ENCODE measurements around the gene CACNG6. TPM values are rescaled to one million over a fixed set of nuclear protein-coding genes. Genes with fewer than 3 reads are reported as not detected.

Gene CACNG6
- total and polyA plus RNA-seq, 2 donors (not counting 1 experiment from before 2014, with no cell fraction given) = under 0.01 TPM; not detected in 1

GRCh38 chr19:54047616-54048015 lies 56.2 kb downstream of the CACNG6 start:
- Histone ChIP-seq H3K4me2 (ENCODE audit: extremely low read depth, insufficient read depth, low read length) (no peak overlapping the region), H3K9ac (ENCODE audit: insufficient read depth, low read length) (no peak overlapping the region), H3K9me3 (ENCODE audit: control insufficient read depth, insufficient read depth, low read depth, low read length) (no peaks in the 10 kb centered on the region), H3K79me2 (ENCODE audit: control insufficient read depth, insufficient read depth, low read length) (no peaks in the 10 kb centered on the region), H4K20me1 (ENCODE audit: control insufficient read depth, extremely low read depth, insufficient read depth, low read length) (no peaks in the 10 kb centered on the region), H3K27me3 (ENCODE audit: control insufficient read depth, insufficient read depth, low read length) (no peaks in the 10 kb centered on the region), H3K4me1 (ENCODE audit: control insufficient read depth, extremely low read depth, insufficient read depth, low read length) (no peaks in the 10 kb centered on the region), H2AFZ (ENCODE audit: low read length) (no peak overlapping the region), H3K27ac (ENCODE audit: insufficient read depth, low read length) (no peak overlapping the region), H3K36me3 (ENCODE audit: control insufficient read depth, insufficient read depth, low read length) (no peaks in the 10 kb centered on the region), H3K4me3 (replicated peaks in 1 of 4; ENCODE audit: control extremely low read depth in 1 of 4, insufficient read depth in 1 of 4, low read depth in 3 of 4, low read length in 4 of 4) (no peak overlapping the region)
- TF ChIP-seq, protein P1, sequence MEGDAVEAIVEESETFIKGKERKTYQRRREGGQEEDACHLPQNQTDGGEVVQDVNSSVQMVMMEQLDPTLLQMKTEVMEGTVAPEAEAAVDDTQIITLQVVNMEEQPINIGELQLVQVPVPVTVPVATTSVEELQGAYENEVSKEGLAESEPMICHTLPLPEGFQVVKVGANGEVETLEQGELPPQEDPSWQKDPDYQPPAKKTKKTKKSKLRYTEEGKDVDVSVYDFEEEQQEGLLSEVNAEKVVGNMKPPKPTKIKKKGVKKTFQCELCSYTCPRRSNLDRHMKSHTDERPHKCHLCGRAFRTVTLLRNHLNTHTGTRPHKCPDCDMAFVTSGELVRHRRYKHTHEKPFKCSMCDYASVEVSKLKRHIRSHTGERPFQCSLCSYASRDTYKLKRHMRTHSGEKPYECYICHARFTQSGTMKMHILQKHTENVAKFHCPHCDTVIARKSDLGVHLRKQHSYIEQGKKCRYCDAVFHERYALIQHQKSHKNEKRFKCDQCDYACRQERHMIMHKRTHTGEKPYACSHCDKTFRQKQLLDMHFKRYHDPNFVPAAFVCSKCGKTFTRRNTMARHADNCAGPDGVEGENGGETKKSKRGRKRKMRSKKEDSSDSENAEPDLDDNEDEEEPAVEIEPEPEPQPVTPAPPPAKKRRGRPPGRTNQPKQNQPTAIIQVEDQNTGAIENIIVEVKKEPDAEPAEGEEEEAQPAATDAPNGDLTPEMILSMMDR (conservative IDR thresholded peaks at IDR 0.05 in 1 of 2, IDR thresholded peaks at IDR 0.05 in 1 of 2; ENCODE audit: low read depth in 1 of 2, low read length in 2 of 2) = no peak
- TF ChIP-seq EZH2 (IDR thresholded peaks at IDR 0.05; ENCODE audit: low read length, missing control alignments) = no peak
- DNase-seq (ENCODE audit: low read depth in 2 of 2) = no peak

Other genes with a start within 250 kb of the CACNG6 start
- under 0.01 TPM in 1 of 2 replicates, not detected in the other for gene NLRP12, start 167.3 kb upstream of the CACNG6 start, total RNA-seq
- gene NLRP12, start 167.3 kb upstream of the CACNG6 start, polyA plus RNA-seq = not detected in 2 replicates
- gene MYADM, start 123.8 kb upstream of the CACNG6 start, total RNA-seq = 3.1 and 9.1 TPM in 2 replicates
- gene MYADM, start 123.8 kb upstream of the CACNG6 start, polyA plus RNA-seq = 46.0 and 51.5 TPM in 2 replicates
- gene PRKCG, start 109.4 kb upstream of the CACNG6 start, total RNA-seq = not detected in 2 replicates
- not detected in 2 replicates for gene PRKCG, start 109.4 kb upstream of the CACNG6 start, polyA plus RNA-seq
- gene CACNG7, start 82.4 kb upstream of the CACNG6 start, total RNA-seq = 0.17 and 0.26 TPM in 2 replicates
- gene CACNG7, start 82.4 kb upstream of the CACNG6 start, polyA plus RNA-seq = 0.68 and 3.2 TPM in 2 replicates
- under 0.01 TPM in 1 of 2 replicates, not detected in the other for gene CACNG8, start 28.7 kb upstream of the CACNG6 start, total RNA-seq
- 0.01 TPM in 2 replicates for gene CACNG8, start 28.7 kb upstream of the CACNG6 start, polyA plus RNA-seq
- not detected in 2 replicates for gene VSTM1, start 72.3 kb downstream of the CACNG6 start, total RNA-seq
- gene VSTM1, start 72.3 kb downstream of the CACNG6 start, polyA plus RNA-seq = not detected in 2 replicates
- not detected in 2 replicates for gene TARM1, start 89.7 kb downstream of the CACNG6 start, total RNA-seq
- gene TARM1, start 89.7 kb downstream of the CACNG6 start, polyA plus RNA-seq = not detected in 2 replicates
- gene OSCAR, start 109.2 kb downstream of the CACNG6 start, total RNA-seq = under 0.01 and 0.51 TPM in 2 replicates
- gene OSCAR, start 109.2 kb downstream of the CACNG6 start, polyA plus RNA-seq = 0.14 and 0.15 TPM in 2 replicates
- gene NDUFA3, start 111.2 kb downstream of the CACNG6 start, total RNA-seq = 10.3 and 22.8 TPM in 2 replicates
- gene NDUFA3, start 111.2 kb downstream of the CACNG6 start, polyA plus RNA-seq = 35.4 and 35.9 TPM in 2 replicates
- 16.7 and 19.2 TPM in 2 replicates for gene TFPT, start 124.0 kb downstream of the CACNG6 start, total RNA-seq
- 9.0 and 10.8 TPM in 2 replicates for gene TFPT, start 124.0 kb downstream of the CACNG6 start, polyA plus RNA-seq
- gene PRPF31, start 124.1 kb downstream of the CACNG6 start, total RNA-seq = 43.4 and 45.2 TPM in 2 replicates
- gene PRPF31, start 124.1 kb downstream of the CACNG6 start, polyA plus RNA-seq = 48.7 and 68.3 TPM in 2 replicates
- gene CNOT3, start 146.1 kb downstream of the CACNG6 start, total RNA-seq = 6.2 and 10.4 TPM in 2 replicates
- 10.7 and 19.5 TPM in 2 replicates for gene CNOT3, start 146.1 kb downstream of the CACNG6 start, polyA plus RNA-seq
- gene LENG1, start 168.1 kb downstream of the CACNG6 start, total RNA-seq = 6.7 and 7.3 TPM in 2 replicates
- 3.2 and 3.5 TPM in 2 replicates for gene LENG1, start 168.1 kb downstream of the CACNG6 start, polyA plus RNA-seq
- 0.26 and 0.33 TPM in 2 replicates for gene TMC4, start 181.5 kb downstream of the CACNG6 start, total RNA-seq
- gene TMC4, start 181.5 kb downstream of the CACNG6 start, polyA plus RNA-seq = 0.25 and 0.59 TPM in 2 replicates
- 25.2 and 41.1 TPM in 2 replicates for gene MBOAT7, start 197.9 kb downstream of the CACNG6 start, total RNA-seq
- gene MBOAT7, start 197.9 kb downstream of the CACNG6 start, polyA plus RNA-seq = 28.6 and 42.0 TPM in 2 replicates
- 57.8 and 61.6 TPM in 2 replicates for gene TSEN34, start 199.7 kb downstream of the CACNG6 start, total RNA-seq
- 22.5 and 30.5 TPM in 2 replicates for gene TSEN34, start 199.7 kb downstream of the CACNG6 start, polyA plus RNA-seq
- 2,583 and 2,622 TPM in 2 replicates for gene RPS9, start 209.2 kb downstream of the CACNG6 start, total RNA-seq
- 1,242 and 1,509 TPM in 2 replicates for gene RPS9, start 209.2 kb downstream of the CACNG6 start, polyA plus RNA-seq
- gene LILRB3, start 231.4 kb downstream of the CACNG6 start, total RNA-seq = not detected in 2 replicates
- gene LILRB3, start 231.4 kb downstream of the CACNG6 start, polyA plus RNA-seq = not detected in 2 replicates